ENCODE measurements around the gene KANSL3.
A peak's percentile ranks its signal among the peaks of the same experiment; 100 is the strongest.

Gene KANSL3

GRCh38 chr2:96608469-96609455, 29.4 kb downstream of the KANSL3 start:
- CTCF ChIA-PET = no interaction called here
- no peaks in the 10 kb centered on the region for H3K4me1 Mint-ChIP-seq
- no peak overlapping the region for H3K4me3 Mint-ChIP-seq
- DNase-seq = no peak
- peaks cover 81% of the 10 kb centered on the region for H3K36me3 Mint-ChIP-seq
- no peaks in the 10 kb centered on the region for H3K9me3 Mint-ChIP-seq
- no peaks in the 10 kb centered on the region for H3K27me3 Mint-ChIP-seq
- H3K27ac Mint-ChIP-seq = no peak overlapping the region

GRCh38 chr2:96604104-96604503, 34.0 kb downstream of the KANSL3 start:
- no peak for DNase-seq
- Mint-ChIP-seq H3K27ac (no peak overlapping the region), H3K27me3 (no peaks in the 10 kb centered on the region), H3K4me3 (no peak overlapping the region), H3K9me3 (no peaks in the 10 kb centered on the region), H3K36me3 (peaks cover 71% of the 10 kb centered on the region), H3K4me1 (peaks cover 10% of the 10 kb centered on the region)
- CTCF ChIA-PET = interaction anchor here (0.6 to 1.4 kb wide), 5 partner anchors 9 to 346 kb away, joined by 3 read pairs; no protein-coding TSS in a partner anchor

DNA sequence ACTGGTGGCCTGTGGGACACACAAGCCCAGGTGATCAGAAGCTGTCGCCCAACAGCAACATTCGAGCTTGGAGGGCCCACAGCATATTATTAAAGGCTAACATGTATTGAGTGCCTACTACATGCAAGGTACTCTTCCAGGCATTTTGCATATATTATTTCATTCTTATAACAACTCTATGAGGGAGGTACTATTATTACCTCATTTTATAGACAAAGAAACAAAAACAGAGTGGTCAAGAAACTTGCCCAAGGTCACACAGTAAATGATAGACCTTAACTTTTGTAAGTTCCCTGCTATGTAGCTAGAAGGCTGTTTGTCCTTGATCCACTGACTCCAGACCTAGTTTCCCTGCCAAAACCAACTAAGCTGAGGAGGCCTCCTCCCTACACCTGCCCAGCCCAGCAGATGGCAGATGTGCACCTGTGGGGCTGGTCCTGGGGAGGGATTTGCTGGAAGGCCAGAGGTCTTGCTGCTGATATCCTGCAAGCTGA, 35.7 kb downstream of the KANSL3 start:
- no peak overlapping the region for H3K27ac Mint-ChIP-seq
- peaks cover 68% of the 10 kb centered on the region for H3K36me3 Mint-ChIP-seq
- peaks cover 10% of the 10 kb centered on the region for H3K4me1 Mint-ChIP-seq
- CTCF ChIA-PET = interaction anchor here (1.0 kb wide), 1 partner anchor 159 kb away, joined by 4 read pairs; the partner anchor contains the start of gene CNNM4
- DNase-seq = no peak
- no peaks in the 10 kb centered on the region for H3K27me3 Mint-ChIP-seq
- H3K9me3 Mint-ChIP-seq = no peaks in the 10 kb centered on the region
- no peak overlapping the region for H3K4me3 Mint-ChIP-seq

- Mint-ChIP-seq H3K4me3 (no peak overlapping the region), H3K9me3 (no peaks in the 10 kb centered on the region), H3K36me3 (peaks cover 68% of the 10 kb centered on the region), H3K4me1 (peaks cover 14% of the 10 kb centered on the region), H3K27ac (peak overlapping the region; percentile 43), H3K27me3 (no peaks in the 10 kb centered on the region)
- CTCF ChIA-PET = interaction anchor here (1.0 kb wide), 1 partner anchor 160 kb away, joined by 4 read pairs; the partner anchor contains the start of gene CNNM4
- no peak for DNase-seq
These were observed 36.5 kb downstream of the KANSL3 start for GRCh38 chr2:96601382-96602292.

- CTCF ChIA-PET = interaction anchor here (1.1 kb wide), 1 partner anchor 45 kb away, joined by 3 read pairs; no protein-coding TSS in a partner anchor
- Mint-ChIP-seq H3K27me3 (no peaks in the 10 kb centered on the region), H3K9me3 (no peaks in the 10 kb centered on the region), H3K36me3 (peaks cover 60% of the 10 kb centered on the region), H3K27ac (no peak overlapping the region), H3K4me1 (peaks cover 25% of the 10 kb centered on the region), H3K4me3 (no peak overlapping the region)
- no peak for DNase-seq
These were observed 38.2 kb downstream of the KANSL3 start for GRCh38 chr2:96599941-96600340.

- DNase-seq = no peak
- Mint-ChIP-seq H3K4me1 (peaks cover 48% of the 10 kb centered on the region), H3K36me3 (peaks cover 76% of the 10 kb centered on the region), H3K9me3 (no peaks in the 10 kb centered on the region), H3K27ac (no peak overlapping the region), H3K27me3 (no peaks in the 10 kb centered on the region), H3K4me3 (no peak overlapping the region)
- CTCF ChIA-PET = no interaction called here
These were observed 41.5 kb downstream of the KANSL3 start for GRCh38 chr2:96596596-96596995.

DNA sequence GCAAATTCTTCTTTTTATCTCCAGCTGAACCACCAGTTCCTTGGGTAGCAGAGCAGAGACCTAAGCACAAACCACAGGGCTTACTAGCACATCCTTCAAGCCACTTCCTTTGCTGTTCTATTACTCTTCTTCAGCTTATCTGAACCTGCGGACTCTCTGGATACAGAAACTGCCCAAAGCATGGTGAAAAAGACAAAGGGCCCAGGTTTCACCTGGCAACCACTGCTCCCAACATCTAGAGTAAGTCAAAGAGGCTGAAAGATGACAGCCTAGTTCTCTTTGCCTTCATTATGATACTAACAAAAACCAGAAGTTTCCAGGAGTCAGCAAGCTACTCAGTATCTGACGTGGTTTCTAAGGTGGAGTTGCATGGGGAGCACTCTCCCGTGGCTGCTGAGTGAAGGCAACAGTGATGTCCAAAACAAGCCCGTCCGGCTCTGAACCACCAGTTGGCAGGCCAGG, 43.4 kb downstream of the KANSL3 start:
- CTCF ChIA-PET = interaction anchor here (0.6 to 2.2 kb wide), 9 partner anchors 9 to 180 kb away, joined by 3 to 15 read pairs (median 3); no protein-coding TSS in a partner anchor
- Mint-ChIP-seq H3K27ac (peak overlapping the region; percentile 75), H3K4me3 (no peak overlapping the region), H3K9me3 (no peaks in the 10 kb centered on the region), H3K27me3 (no peaks in the 10 kb centered on the region), H3K36me3 (peaks cover 69% of the 10 kb centered on the region), H3K4me1 (peaks cover 49% of the 10 kb centered on the region)
- peak; percentile 41 for DNase-seq

GRCh38 chr2:96594282-96594681, 43.8 kb downstream of the KANSL3 start:
- Mint-ChIP-seq H3K9me3 (no peaks in the 10 kb centered on the region), H3K27me3 (no peaks in the 10 kb centered on the region), H3K4me1 (peaks cover 49% of the 10 kb centered on the region), H3K36me3 (peaks cover 72% of the 10 kb centered on the region), H3K4me3 (no peak overlapping the region), H3K27ac (peak overlapping the region; percentile 75)
- CTCF ChIA-PET = interaction anchor here (0.8 to 2.2 kb wide), 10 partner anchors 10 to 518 kb away, joined by 3 to 15 read pairs (median 3); no protein-coding TSS in a partner anchor
- DNase-seq = no peak

DNA sequence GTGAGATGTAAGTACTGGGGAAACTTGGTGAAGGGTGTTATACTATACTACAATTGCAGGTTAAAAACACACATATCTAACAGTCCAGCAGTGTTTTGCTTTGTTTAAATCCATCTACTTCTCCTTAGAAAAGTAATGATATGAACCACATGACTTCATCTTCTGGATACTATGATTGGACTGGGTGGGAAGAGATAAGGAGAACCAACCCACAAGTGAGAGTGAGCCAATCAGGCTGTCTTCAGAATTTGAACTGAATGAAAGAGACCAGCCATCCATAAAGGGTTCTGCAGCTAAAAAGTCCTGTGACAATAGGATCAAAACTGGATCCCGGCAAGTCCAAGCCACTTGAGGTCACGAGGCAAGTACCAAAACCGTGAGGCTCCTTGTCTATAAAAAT, 46.6 kb downstream of the KANSL3 start:
- Mint-ChIP-seq H3K27ac (no peak overlapping the region), H3K4me1 (peaks cover 44% of the 10 kb centered on the region), H3K36me3 (peaks cover 73% of the 10 kb centered on the region), H3K27me3 (no peaks in the 10 kb centered on the region), H3K9me3 (no peaks in the 10 kb centered on the region), H3K4me3 (no peak overlapping the region)
- CTCF ChIA-PET = no interaction called here
- DNase-seq = no peak

DNA sequence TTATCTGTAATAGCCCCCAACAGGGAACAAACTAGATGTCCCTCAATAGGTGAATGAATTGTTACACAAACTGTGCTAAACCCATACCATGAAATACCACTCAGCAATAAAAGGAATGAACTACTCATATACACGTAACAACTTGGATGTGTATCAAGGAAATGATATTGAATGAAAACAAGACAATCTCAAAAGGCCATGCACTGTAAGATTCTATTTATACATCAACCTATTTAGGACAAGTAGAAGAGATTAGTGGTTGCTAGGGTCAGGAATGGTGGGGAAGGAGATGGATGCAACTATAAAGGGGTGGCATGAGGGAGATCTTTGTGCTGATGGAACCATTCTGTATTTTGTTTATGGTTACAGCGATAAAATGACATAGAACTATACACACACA, 47.1 kb downstream of the KANSL3 start:
- peak overlapping the region; percentile 20 for H3K27ac Mint-ChIP-seq
- H3K36me3 Mint-ChIP-seq = peaks cover 73% of the 10 kb centered on the region
- peaks cover 44% of the 10 kb centered on the region for H3K4me1 Mint-ChIP-seq
- DNase-seq = no peak
- no peak overlapping the region for H3K4me3 Mint-ChIP-seq
- CTCF ChIA-PET = interaction anchor here (0.9 kb wide), 1 partner anchor 9 kb away, joined by 3 read pairs; no protein-coding TSS in a partner anchor
- no peaks in the 10 kb centered on the region for H3K27me3 Mint-ChIP-seq
- no peaks in the 10 kb centered on the region for H3K9me3 Mint-ChIP-seq

GRCh38 chr2:96587843-96588242, 50.3 kb downstream of the KANSL3 start:
- H3K36me3 Mint-ChIP-seq = peaks cover 59% of the 10 kb centered on the region
- H3K27ac Mint-ChIP-seq = no peak overlapping the region
- H3K9me3 Mint-ChIP-seq = no peaks in the 10 kb centered on the region
- peaks cover 13% of the 10 kb centered on the region for H3K4me1 Mint-ChIP-seq
- H3K27me3 Mint-ChIP-seq = no peaks in the 10 kb centered on the region
- CTCF ChIA-PET = no interaction called here
- H3K4me3 Mint-ChIP-seq = no peak overlapping the region
- no peak for DNase-seq

DNA sequence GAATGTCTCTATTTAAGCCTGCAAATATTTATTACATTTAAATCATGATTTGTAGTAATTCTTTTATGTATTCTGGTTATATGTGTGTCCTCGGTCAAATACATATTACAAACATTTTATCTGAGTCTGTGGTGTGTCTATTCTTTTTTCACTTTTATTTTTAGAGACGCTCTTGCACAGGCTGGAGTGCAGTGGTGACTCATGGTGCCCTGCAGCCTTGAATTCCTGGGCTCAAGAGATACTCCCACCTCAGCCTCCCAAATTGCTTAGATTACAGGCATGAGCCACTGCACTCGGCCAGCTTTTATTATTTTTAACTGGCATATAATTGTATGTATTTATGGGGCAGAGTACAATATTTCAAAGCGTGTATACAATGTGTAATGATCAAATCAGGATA, 54.1 kb downstream of the KANSL3 start:
- Mint-ChIP-seq H3K27ac (no peak overlapping the region), H3K36me3 (peaks cover 34% of the 10 kb centered on the region), H3K4me1 (no peaks in the 10 kb centered on the region), H3K9me3 (no peaks in the 10 kb centered on the region), H3K4me3 (no peak overlapping the region), H3K27me3 (no peaks in the 10 kb centered on the region)
- DNase-seq = no peak
- CTCF ChIA-PET = interaction anchor here (1.2 to 2.9 kb wide), 2 partner anchors 10 to 177 kb away, joined by 3 to 7 read pairs; no protein-coding TSS in a partner anchor

GRCh38 chr2:96580771-96581170, 57.3 kb downstream of the KANSL3 start:
- CTCF ChIA-PET = interaction anchor here (0.8 to 1.6 kb wide), 3 partner anchors 13 to 177 kb away, joined by 3 to 6 read pairs (median 4); no protein-coding TSS in a partner anchor
- Mint-ChIP-seq H3K36me3 (peaks cover 13% of the 10 kb centered on the region), H3K4me3 (no peak overlapping the region), H3K9me3 (no peaks in the 10 kb centered on the region), H3K4me1 (no peaks in the 10 kb centered on the region), H3K27ac (no peak overlapping the region), H3K27me3 (no peaks in the 10 kb centered on the region)
- peak; percentile 49 for DNase-seq
